Mammary epithelial cell (primary cell): Measurements from ENCODE around the gene CERCAM.

Experiments used
- EZH2 ChIP-seq: IDR thresholded peaks from 2 replicates; pipeline ENCODE4 v1.6.1; 2012; ENCODE audit warnings: low read length, inconsistent platforms, borderline replicate concordance
- TF ChIP-seq, protein P1 (sequence below), 2 donors: IDR thresholded peaks in 1 of 2; conservative IDR thresholded peaks in 1 of 2; 2 replicates each; pipeline ENCODE4 v1.5.1; 2011 to 2012; ENCODE audit warnings: inconsistent platforms in 2 of 2, low read length in 2 of 2, mild to moderate bottlenecking in 2 of 2, control low read depth in 1 of 2, low read depth in 1 of 2; ENCODE audit not compliant: insufficient read depth in 1 of 2; ENCODE audit errors: extremely low read depth in 1 of 2

DNA sequence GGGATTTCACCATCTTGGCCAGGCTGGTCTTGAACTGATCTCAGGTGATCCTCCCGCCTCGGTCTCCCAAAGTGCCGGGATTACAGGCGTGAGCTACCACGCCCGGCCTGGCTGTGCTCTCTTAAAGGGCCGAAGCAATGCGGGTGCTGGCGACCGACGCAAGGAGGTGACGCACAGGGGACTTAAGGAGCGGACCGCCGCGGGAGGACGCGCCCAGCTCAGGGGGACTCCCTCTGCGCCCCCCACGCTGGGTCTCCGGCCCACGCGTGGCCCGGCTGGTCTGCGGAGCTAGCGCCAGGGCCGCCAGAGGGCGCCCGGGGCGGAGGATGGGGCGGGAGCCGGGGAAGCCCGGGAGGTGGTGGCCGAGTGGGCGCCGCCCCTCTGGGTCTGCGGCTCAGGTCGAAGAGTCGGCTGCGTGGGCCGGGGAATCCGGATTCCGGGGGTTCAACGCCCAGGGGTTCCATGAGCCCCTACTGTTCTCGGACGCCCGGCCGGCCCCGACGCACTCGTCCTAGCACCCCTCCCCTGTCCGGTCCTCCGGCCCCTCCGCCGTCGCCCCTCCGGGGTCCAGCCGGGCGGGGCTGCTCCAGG lies 502 bp upstream of the CERCAM start:
- TF ChIP-seq, protein P1, sequence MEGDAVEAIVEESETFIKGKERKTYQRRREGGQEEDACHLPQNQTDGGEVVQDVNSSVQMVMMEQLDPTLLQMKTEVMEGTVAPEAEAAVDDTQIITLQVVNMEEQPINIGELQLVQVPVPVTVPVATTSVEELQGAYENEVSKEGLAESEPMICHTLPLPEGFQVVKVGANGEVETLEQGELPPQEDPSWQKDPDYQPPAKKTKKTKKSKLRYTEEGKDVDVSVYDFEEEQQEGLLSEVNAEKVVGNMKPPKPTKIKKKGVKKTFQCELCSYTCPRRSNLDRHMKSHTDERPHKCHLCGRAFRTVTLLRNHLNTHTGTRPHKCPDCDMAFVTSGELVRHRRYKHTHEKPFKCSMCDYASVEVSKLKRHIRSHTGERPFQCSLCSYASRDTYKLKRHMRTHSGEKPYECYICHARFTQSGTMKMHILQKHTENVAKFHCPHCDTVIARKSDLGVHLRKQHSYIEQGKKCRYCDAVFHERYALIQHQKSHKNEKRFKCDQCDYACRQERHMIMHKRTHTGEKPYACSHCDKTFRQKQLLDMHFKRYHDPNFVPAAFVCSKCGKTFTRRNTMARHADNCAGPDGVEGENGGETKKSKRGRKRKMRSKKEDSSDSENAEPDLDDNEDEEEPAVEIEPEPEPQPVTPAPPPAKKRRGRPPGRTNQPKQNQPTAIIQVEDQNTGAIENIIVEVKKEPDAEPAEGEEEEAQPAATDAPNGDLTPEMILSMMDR (conservative IDR thresholded peaks at IDR 0.05 in 1 of 2, IDR thresholded peaks at IDR 0.05 in 1 of 2; ENCODE audit: extremely low read depth in 1 of 2, insufficient read depth in 1 of 2, low read depth in 1 of 2, low read length in 2 of 2) = peak; percentile 41 to 75
- TF ChIP-seq EZH2 = no peak
